Mucosa of descending colon (tissue), 3 donors: Measurements from ENCODE around the gene FYN. TPM values are rescaled to one million over a fixed set of nuclear protein-coding genes. Genes with fewer than 3 reads are reported as not detected.

Experiments
- ATAC-seq: fragments of 200-7000 bp; cut with Tn5 transposase; one replicate; pipeline ENCODE4 v1.9.1; 2020; ENCODE audit warnings: mild to moderate bottlenecking, moderate library complexity
- DNase-seq, 3 donors: peaks; one replicate each; pipeline ENCODE4 v3.0.0-alpha.2; 2020
- H3K36me3 ChIP-seq: fragments of 200-600 bp; one replicate; pipeline ENCODE4 v1.8.0; 2021; ENCODE audit warnings: low read depth, mild to moderate bottlenecking
- H3K4me1 ChIP-seq: fragments of 200-600 bp; one replicate; pipeline ENCODE4 v1.8.0; 2021; ENCODE audit warnings: low read depth, mild to moderate bottlenecking
- H3K4me3 ChIP-seq: fragments of 200-600 bp; one replicate; pipeline ENCODE4 v1.8.0; 2021; ENCODE audit warnings: mild to moderate bottlenecking
- H3K9me3 ChIP-seq: fragments of 200-600 bp; one replicate; pipeline ENCODE4 v1.8.0; 2021; ENCODE audit warnings: mild to moderate bottlenecking
- CTCF ChIP-seq: fragments of 200-600 bp; IDR thresholded peaks from one replicate; pipeline ENCODE4 v1.8.0; 2022; ENCODE audit warnings: antibody characterized with exemption, mild to moderate bottlenecking
- intact Hi-C, 2 donors: fragments of 100-400 bp; cut with DNase I in 1 of 2; cut with micrococcal nuclease in 1 of 2; formaldehyde crosslinking; loops; one replicate each; pipeline versions ENCODE4 v1.11.0 to v1.11.1; 2022; cut with DNase I, micrococcal nuclease
- total RNA-seq, 3 donors: library from RNA; stranded (reverse); fragmentation: NEBNext Ultra II Directional in 2 of 3; extraction: Animal tissue kit (Norgen Biotek cat#: 25700) in 2 of 3; gene quantifications; one replicate each; pipeline versions ENCODE4 v1.2.1 to v1.2.4, GENCODE V29; 2021 to 2023
- donor health status: DM: no; HTN: no; CAD: no; lungs with moderate emphysema.
- donor health status: DM: no; HTN: no; CAD: no.
- donor health status: DM: no; HTN: yes; CAD: no.

FYN gene
- total RNA-seq, 3 donors from 2014 or later = 15.0 to 63.0 (median 24.8) TPM

DNA sequence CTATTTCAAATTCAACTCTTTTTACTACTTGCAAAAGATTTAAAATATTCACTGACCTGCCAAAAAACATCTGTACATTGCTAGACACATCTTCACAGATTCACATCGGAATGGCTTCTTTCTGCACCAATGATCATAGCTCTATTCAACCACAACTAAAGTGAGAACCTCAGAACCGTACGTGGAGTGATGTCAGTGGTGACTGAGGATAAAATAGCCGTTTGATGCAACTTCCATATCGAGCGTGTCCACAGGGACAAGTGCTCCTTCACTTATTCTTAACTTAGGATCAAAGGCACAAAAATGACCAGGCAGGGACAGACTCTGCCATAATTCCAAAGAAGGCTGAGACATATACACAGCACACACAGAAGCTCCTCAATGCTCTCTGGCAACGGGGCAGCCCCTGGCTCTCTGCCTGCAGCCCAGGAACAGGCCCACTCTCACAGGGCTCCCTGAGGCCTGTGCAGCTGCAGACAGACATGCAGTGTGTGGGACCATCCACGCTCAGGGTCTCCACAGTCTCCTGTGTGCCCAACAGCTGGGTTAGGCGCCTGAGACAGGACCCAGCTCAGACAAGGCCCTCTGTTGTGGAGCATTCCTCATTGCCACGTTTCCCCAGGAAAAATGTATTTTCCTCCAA lies 22.8 kb downstream of the FYN start:
- no peak for DNase-seq
- no peaks in the 10 kb centered on the region for H3K4me1 ChIP-seq
- no peak for TF ChIP-seq CTCF
- intact Hi-C loops = no loop called here
- ATAC-seq = peak; percentile 27
- no peaks in the 10 kb centered on the region for H3K9me3 ChIP-seq
- no peak overlapping the region for H3K4me3 ChIP-seq
- no peaks in the 10 kb centered on the region for H3K36me3 ChIP-seq

GRCh38 chr6:111849298-111849697 lies 24.0 kb downstream of the FYN start:
- Histone ChIP-seq H3K9me3 (no peaks in the 10 kb centered on the region), H3K4me1 (peaks cover 5% of the 10 kb centered on the region), H3K36me3 (no peaks in the 10 kb centered on the region), H3K4me3 (no peak overlapping the region)
- no peak for TF ChIP-seq CTCF
- ATAC-seq (no peak), DNase-seq (no peak)
- intact Hi-C loops = no loop called here

DNA sequence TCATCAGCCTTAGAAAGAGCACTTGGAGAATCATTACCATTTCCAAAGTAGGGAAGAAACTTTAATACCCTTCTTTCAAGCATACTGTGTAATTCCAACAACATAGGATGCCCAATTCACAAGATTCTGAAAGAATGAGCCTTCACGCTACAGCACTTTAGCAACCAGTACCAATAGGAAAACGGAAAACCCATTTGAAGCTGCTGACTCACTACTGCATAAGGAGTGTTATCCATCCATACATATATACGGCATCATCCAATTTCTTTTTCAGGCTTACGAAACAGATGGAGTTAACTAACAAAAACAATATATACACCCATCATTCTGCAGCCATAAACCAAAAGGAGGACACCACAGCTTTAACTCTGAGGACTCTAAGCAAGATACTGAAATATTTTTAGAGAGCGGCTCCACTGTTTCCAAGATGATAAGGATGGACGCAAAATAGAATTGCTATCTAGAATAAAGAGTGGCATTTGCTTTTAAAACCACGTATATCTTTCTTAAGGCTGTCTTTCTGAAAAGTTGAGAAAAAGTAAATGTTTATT lies 24.9 kb downstream of the FYN start:
- ATAC-seq = no peak
- H3K4me1 ChIP-seq = peaks cover 5% of the 10 kb centered on the region

GRCh38 chr6:111846492-111847409 lies 26.5 kb downstream of the FYN start:
- intact Hi-C loops = no loop called here
- no peaks in the 10 kb centered on the region for H3K9me3 ChIP-seq
- TF ChIP-seq CTCF = no peak
- ATAC-seq (peak; percentile 13), DNase-seq (no peak)
- no peak overlapping the region for H3K4me3 ChIP-seq
- H3K4me1 ChIP-seq = peaks cover 5% of the 10 kb centered on the region
- no peaks in the 10 kb centered on the region for H3K36me3 ChIP-seq

More for the DNA sequence above, 24.9 kb downstream of the FYN start:
- intact Hi-C loops = no loop called here
- no peak overlapping the region for H3K4me3 ChIP-seq
- no peaks in the 10 kb centered on the region for H3K9me3 ChIP-seq
- TF ChIP-seq CTCF = no peak
- no peak for DNase-seq
- H3K36me3 ChIP-seq = no peaks in the 10 kb centered on the region

- intact Hi-C loops = no loop called here
These were observed 27.2 kb downstream of the FYN start for GRCh38 chr6:111846066-111846465.

More at GRCh38 chr6:111846066-111846465, 27.2 kb downstream of the FYN start:
- DNase-seq (no peak), ATAC-seq (no peak)
- Histone ChIP-seq H3K4me3 (no peak overlapping the region), H3K36me3 (no peaks in the 10 kb centered on the region), H3K9me3 (no peaks in the 10 kb centered on the region), H3K4me1 (peaks cover 5% of the 10 kb centered on the region)
- TF ChIP-seq CTCF = no peak
